ENCODE measurements around the gene IER5L.

DNA sequence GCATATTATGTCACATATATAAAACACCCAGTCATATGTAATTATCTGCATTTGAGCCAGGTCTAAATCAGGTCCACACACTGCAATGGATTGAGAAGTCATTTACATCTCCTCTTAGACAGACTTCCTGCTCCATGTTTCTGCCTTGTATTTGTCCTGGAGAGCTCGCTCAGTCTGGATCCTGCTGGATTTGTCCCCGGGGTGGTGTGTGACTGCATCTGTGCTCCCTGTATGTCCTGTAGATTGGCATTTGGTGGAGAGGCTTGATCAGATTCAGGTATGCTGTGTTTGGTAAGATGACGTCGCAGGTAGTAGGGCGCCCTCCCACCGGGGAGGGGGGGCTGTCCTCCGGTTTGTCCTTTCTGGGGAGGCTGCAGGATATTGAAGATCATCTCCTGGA is 33.6 kb upstream of the IER5L start:
- no peak for TF ChIP-seq POLR2A (IDR thresholded peaks at IDR 0.05)
- TF ChIP-seq, protein P1, sequence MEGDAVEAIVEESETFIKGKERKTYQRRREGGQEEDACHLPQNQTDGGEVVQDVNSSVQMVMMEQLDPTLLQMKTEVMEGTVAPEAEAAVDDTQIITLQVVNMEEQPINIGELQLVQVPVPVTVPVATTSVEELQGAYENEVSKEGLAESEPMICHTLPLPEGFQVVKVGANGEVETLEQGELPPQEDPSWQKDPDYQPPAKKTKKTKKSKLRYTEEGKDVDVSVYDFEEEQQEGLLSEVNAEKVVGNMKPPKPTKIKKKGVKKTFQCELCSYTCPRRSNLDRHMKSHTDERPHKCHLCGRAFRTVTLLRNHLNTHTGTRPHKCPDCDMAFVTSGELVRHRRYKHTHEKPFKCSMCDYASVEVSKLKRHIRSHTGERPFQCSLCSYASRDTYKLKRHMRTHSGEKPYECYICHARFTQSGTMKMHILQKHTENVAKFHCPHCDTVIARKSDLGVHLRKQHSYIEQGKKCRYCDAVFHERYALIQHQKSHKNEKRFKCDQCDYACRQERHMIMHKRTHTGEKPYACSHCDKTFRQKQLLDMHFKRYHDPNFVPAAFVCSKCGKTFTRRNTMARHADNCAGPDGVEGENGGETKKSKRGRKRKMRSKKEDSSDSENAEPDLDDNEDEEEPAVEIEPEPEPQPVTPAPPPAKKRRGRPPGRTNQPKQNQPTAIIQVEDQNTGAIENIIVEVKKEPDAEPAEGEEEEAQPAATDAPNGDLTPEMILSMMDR (IDR thresholded peaks at IDR 0.05 in 8 of 11, conservative IDR thresholded peaks at IDR 0.05 in 3 of 11) = no peak
